Lower lobe of right lung (tissue), 2 donors: ENCODE results near the gene SLC6A6. TPM values are rescaled to one million over a fixed set of nuclear protein-coding genes. Genes with fewer than 3 reads are reported as not detected.

Experiments
- ATAC-seq, 2 donors: fragments of 200-7000 bp; cut with Tn5 transposase; one replicate each; pipeline ENCODE4 v1.9.1; 2020 to 2022; ENCODE audit warnings: mild to moderate bottlenecking in 2 of 2, moderate library complexity in 2 of 2
- DNase-seq: peaks from one replicate; pipeline ENCODE4 v3.0.0-alpha.2; 2020
- H3K27ac ChIP-seq: fragments of 200-600 bp; one replicate; pipeline ENCODE4 v1.8.0; 2022
- H3K27me3 ChIP-seq: fragments of 200-600 bp; one replicate; pipeline ENCODE4 v1.8.0; 2022; ENCODE audit warnings: low read depth
- H3K36me3 ChIP-seq: fragments of 200-600 bp; one replicate; pipeline ENCODE4 v1.8.0; 2022; ENCODE audit warnings: mild to moderate bottlenecking
- H3K4me1 ChIP-seq: fragments of 200-600 bp; one replicate; pipeline ENCODE4 v1.8.0; 2022
- H3K4me3 ChIP-seq: fragments of 200-600 bp; one replicate; pipeline ENCODE4 v1.8.0; 2022; ENCODE audit warnings: mild to moderate bottlenecking
- H3K9me3 ChIP-seq: fragments of 200-600 bp; one replicate; pipeline ENCODE4 v1.8.0; 2022
- intact Hi-C: fragments of 100-400 bp; cut with DNase I; formaldehyde crosslinking; loops from one replicate; pipeline ENCODE4 v1.11.0; 2022
- total RNA-seq: library from RNA; stranded (reverse); fragmentation: NEBNext Ultra II Directional; extraction: Animal tissue kit (Norgen Biotek cat#: 25700); gene quantifications from one replicate; pipeline ENCODE4 v1.2.1, GENCODE V29; 2021
- TF ChIP-seq, protein P1 (sequence below): fragments of 200-600 bp; IDR thresholded peaks from one replicate; pipeline ENCODE4 v1.8.0; 2022; ENCODE audit warnings: antibody characterized with exemption, mild to moderate bottlenecking
- donor health status: DM: no; HTN: yes; CAD: no; lungs with severe emphysema.

The SLC6A6 gene
- total RNA-seq, 1 donor from 2014 or later, result 84.0 TPM

DNA sequence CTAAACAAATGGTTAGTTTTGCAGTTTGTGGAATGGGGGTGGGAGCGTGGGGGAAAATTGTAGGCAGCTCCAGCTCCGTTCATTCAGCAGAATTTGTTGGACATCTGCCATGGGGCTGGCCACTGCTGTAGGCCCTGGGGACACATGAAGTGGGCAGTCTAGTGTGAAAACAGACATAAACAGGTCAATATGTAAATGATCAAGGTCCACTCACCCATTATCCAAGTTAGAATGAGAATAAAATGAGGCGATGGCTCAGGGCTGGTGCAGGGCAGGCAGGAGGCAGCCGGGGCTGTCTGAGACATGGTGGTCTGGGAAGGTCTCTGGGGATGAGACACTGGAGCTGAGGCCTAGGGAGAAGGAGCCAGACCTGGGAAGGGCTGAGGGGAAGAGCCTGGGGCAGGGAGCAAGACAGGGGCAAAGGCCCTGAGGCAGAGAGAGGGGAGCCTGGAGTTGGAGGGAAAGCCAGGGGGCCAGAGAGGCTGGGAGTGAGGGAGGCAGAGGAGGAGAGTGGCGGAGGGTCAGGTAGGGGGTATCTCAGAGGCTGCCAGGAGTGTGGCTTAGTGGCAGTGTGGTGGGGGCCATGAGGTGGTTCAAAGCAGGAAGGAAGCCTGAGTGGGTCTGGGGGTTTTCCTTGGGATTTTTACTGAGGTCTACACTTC, 6.2 kb upstream of the SLC6A6 start:
- H3K4me3 ChIP-seq, result no peak overlapping the region
- intact Hi-C loops, result no loop called here
- H3K9me3 ChIP-seq, result no peaks in the 10 kb centered on the region
- H3K4me1 ChIP-seq, result peaks cover 6% of the 10 kb centered on the region
- DNase-seq, result no peak
- no peaks in the 10 kb centered on the region for H3K36me3 ChIP-seq
- H3K27me3 ChIP-seq, result no peaks in the 10 kb centered on the region
- ATAC-seq, result no peak
- H3K27ac ChIP-seq, result no peak overlapping the region
- TF ChIP-seq, protein P1, sequence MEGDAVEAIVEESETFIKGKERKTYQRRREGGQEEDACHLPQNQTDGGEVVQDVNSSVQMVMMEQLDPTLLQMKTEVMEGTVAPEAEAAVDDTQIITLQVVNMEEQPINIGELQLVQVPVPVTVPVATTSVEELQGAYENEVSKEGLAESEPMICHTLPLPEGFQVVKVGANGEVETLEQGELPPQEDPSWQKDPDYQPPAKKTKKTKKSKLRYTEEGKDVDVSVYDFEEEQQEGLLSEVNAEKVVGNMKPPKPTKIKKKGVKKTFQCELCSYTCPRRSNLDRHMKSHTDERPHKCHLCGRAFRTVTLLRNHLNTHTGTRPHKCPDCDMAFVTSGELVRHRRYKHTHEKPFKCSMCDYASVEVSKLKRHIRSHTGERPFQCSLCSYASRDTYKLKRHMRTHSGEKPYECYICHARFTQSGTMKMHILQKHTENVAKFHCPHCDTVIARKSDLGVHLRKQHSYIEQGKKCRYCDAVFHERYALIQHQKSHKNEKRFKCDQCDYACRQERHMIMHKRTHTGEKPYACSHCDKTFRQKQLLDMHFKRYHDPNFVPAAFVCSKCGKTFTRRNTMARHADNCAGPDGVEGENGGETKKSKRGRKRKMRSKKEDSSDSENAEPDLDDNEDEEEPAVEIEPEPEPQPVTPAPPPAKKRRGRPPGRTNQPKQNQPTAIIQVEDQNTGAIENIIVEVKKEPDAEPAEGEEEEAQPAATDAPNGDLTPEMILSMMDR, result no peak

DNA sequence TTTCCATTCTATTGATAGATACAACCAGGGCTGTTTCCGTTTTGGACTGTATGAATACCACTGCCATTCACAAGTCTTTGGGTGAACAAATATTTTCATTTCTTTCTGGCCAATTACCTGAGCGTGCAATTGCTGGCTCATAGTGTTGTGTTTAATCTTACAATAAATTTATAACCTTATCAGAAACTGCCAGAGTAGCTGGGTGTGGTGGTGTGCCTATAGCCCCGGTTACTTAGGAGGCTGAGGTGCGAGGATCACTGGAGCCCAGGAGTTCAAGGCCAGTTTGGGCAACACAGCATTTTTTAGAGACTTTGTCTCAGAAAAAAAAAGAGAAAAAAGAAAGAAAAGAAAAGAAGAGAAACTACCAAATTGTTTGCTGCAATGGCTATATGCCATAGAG, 5.4 kb upstream of the SLC6A6 start:
- intact Hi-C loops, result no loop called here
- Histone ChIP-seq H3K27ac (no peak overlapping the region), H3K4me3 (no peak overlapping the region), H3K4me1 (peaks cover 10% of the 10 kb centered on the region), H3K27me3 (no peaks in the 10 kb centered on the region), H3K9me3 (no peaks in the 10 kb centered on the region), H3K36me3 (no peaks in the 10 kb centered on the region)
- no peak for DNase-seq
- ATAC-seq, result no peak
- TF ChIP-seq, protein P1, result no peak

DNA sequence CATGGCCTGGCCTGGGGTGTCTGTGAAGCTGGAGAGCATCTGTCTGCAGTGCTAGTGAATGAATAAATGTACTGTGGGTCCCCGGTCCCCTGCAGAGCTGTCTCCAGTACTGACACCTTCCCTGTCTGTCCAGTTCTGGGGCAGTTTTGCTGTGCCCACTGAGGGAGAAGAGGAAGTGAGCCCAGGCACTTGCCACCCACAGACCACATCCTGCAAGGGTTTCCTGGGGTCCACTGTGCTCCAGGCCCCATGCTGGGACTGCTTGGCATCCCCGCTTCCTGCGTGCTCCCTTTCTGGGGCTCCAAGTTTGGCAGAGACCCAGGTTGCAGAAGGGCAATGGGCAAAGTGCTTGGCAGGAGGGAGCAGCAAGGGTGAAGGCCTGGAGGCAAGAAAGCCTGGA, 4.9 kb upstream of the SLC6A6 start:
- Histone ChIP-seq H3K27ac (no peak overlapping the region), H3K4me1 (peaks cover 13% of the 10 kb centered on the region), H3K27me3 (no peaks in the 10 kb centered on the region), H3K36me3 (no peaks in the 10 kb centered on the region), H3K9me3 (no peaks in the 10 kb centered on the region), H3K4me3 (no peak overlapping the region)
- DNase-seq, result no peak
- intact Hi-C loops, result no loop called here
- TF ChIP-seq, protein P1, result no peak
- no peak for ATAC-seq

DNA sequence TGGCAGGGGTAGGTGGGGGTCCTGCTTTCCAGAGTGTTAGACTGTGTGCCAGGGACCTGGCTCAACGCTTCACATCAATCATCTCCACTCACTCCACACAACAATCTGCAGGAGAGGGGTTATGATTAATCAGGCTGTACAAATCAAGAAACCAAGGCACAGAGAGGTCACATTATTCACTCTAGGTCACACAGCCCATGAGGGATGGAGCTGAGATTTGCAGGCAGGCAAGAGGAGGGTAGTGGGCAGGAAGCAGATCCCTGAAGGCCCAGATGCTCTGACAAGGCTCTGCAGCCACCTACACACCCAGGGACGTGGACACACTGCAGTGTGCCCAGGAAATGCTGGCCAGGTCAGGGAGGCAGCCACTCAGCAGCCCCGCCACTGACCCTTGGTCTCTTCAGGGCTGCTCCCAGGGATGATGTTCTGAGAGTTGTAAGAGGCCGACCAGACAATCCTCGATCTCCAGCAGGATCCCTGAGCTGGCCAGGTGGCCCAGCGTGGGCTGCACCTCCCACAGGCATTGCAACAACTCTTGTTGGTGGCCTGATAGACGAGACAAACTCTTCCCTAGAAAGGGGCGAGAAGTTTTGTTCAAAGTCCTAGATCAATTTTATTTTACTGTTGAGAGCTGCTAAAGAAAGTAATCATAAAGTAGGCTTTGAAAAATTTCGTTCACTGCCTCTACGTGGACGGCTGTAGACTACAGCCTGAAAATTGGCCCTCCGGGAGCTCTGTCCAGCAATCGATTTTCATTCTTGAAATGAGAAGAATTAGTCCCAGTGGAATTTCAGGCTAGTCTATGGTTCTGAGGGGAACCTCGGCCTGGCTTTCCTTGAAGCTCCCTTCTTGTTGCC, 4.2 kb upstream of the SLC6A6 start:
- Histone ChIP-seq H3K4me3 (no peak overlapping the region), H3K27me3 (no peaks in the 10 kb centered on the region), H3K4me1 (peaks cover 13% of the 10 kb centered on the region), H3K9me3 (no peaks in the 10 kb centered on the region), H3K27ac (no peak overlapping the region), H3K36me3 (no peaks in the 10 kb centered on the region)
- TF ChIP-seq, protein P1, result no peak
- intact Hi-C loops, result no loop called here
- DNase-seq (no peak), ATAC-seq (no peak)

DNA sequence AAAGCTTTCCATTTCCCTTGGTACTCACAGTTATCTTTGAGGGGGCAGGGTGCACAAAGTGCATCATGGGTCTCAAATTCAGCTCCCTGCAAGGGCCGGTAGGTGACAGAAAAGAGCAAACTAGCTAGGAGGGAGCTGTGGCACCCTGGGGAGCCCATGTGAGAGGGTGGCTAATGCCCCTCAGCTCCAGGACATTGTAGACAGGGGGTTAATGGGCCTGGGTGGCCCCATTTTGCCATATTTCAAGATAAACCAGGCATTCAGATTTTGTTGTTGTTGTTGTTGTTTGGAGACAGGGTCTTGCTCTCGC, 3.7 kb upstream of the SLC6A6 start:
- no peaks in the 10 kb centered on the region for H3K36me3 ChIP-seq
- ATAC-seq, result no peak
- intact Hi-C loops, result no loop called here
- no peaks in the 10 kb centered on the region for H3K9me3 ChIP-seq
- TF ChIP-seq, protein P1, result no peak
- H3K27me3 ChIP-seq, result no peaks in the 10 kb centered on the region
- H3K4me1 ChIP-seq, result peaks cover 19% of the 10 kb centered on the region
- DNase-seq, result no peak
- no peak overlapping the region for H3K27ac ChIP-seq
- H3K4me3 ChIP-seq, result no peak overlapping the region
